Caco-2 (cell line): Measurements from ENCODE around the gene CDIP1. TPM values are rescaled to one million over a fixed set of nuclear protein-coding genes. Genes with fewer than 3 reads are reported as not detected.

Source experiments
- BruUV-seq: library from RNA; stranded (reverse); fragments of 400-500 nt; replicated peaks from 2 replicates; lab custom pipeline; 2021; lab: Mats Ljungman, UMichigan
- CTCF ChIA-PET: fragments of 300-600 bp; sonication (Branson Sonifier 250); formaldehyde crosslinking; loops from one replicate; lab custom pipeline; 2022; ENCODE audit warnings: antibody characterized with exemption; lab: Charles Lee
- POLR2A ChIA-PET: fragments of 300-600 bp; sonication (Branson Sonifier 250); formaldehyde crosslinking; loops from one replicate; lab custom pipeline; 2022; ENCODE audit warnings: antibody characterized with exemption; lab: Charles Lee
- DNase-seq, 2 experiments: peaks; one replicate each; pipeline versions ENCODE4 v3.0.0 to v3.0.0-alpha.2; 2020 to 2022
- H3K27me3 ChIP-seq: replicated peaks from 2 replicates; pipeline ENCODE4 v1.6.0; 2011; ENCODE audit warnings: low read length; ENCODE audit not compliant: control insufficient read depth, insufficient read depth
- H3K36me3 ChIP-seq: 2 replicates; pipeline ENCODE4 v1.5.1; 2011; ENCODE audit warnings: low read length; ENCODE audit not compliant: control insufficient read depth, insufficient read depth
- H3K4me1 ChIP-seq: fragments of 250-450 bp; sonication (Bioruptor Pico); 2 replicates; pipeline ENCODE4 v1.5.1; 2020; ENCODE audit warnings: mild to moderate bottlenecking
- H3K4me3 ChIP-seq: 2 replicates; pipeline ENCODE4 v1.5.1; 2011; ENCODE audit warnings: low read depth, mild to moderate bottlenecking, control low read depth, low read length
- H3K9me3 ChIP-seq: fragments of 250-450 bp; sonication (Bioruptor Pico); 2 replicates; pipeline ENCODE4 v1.5.1; 2020; ENCODE audit warnings: mild to moderate bottlenecking, moderate library complexity
- H3K27ac Mint-ChIP-seq: one replicate; pipeline ENCODE4 v1.8.0; 2022; ENCODE audit warnings: mixed read lengths; ENCODE audit not compliant: unreplicated experiment
- H3K27me3 Mint-ChIP-seq: one replicate; pipeline ENCODE4 v1.8.0; 2022; ENCODE audit warnings: mixed read lengths; ENCODE audit not compliant: insufficient read depth, unreplicated experiment
- H3K36me3 Mint-ChIP-seq: one replicate; pipeline ENCODE4 v1.8.0; 2022; ENCODE audit warnings: mild to moderate bottlenecking, mixed read lengths; ENCODE audit not compliant: insufficient read depth, unreplicated experiment
- H3K4me1 Mint-ChIP-seq: one replicate; pipeline ENCODE4 v1.8.0; 2022; ENCODE audit warnings: low read depth, mixed read lengths; ENCODE audit not compliant: unreplicated experiment
- H3K4me3 Mint-ChIP-seq: one replicate; pipeline ENCODE4 v1.8.0; 2022; ENCODE audit warnings: mild to moderate bottlenecking, moderate library complexity, mixed read lengths; ENCODE audit not compliant: unreplicated experiment
- H3K9me3 Mint-ChIP-seq: one replicate; pipeline ENCODE4 v1.8.0; 2022; ENCODE audit warnings: mixed read lengths; ENCODE audit not compliant: unreplicated experiment
- intact Hi-C: fragments of 100-400 bp; cut with micrococcal nuclease; formaldehyde crosslinking; loops from one replicate; pipeline ENCODE4 v1.10.0; 2022; ENCODE audit not compliant: unreplicated experiment
- total RNA-seq: library from RNA; stranded (reverse); gene quantifications from 2 replicates; pipeline ENCODE4 v1.2.3, GENCODE V29; 2022
- TF ChIP-seq, protein P1 (sequence below), 2 experiments: fragments of 200-600 bp in 1 of 2; IDR thresholded peaks; 1 replicate in 1 of 2; 2 replicates in 1 of 2; pipeline versions ENCODE4 v1.5.1 to v1.8.0; 2011 to 2022; ENCODE audit warnings: antibody characterized with exemption in 1 of 2, control low read depth in 1 of 2, inconsistent platforms in 1 of 2, low read depth in 1 of 2, low read length in 1 of 2, mild to moderate bottlenecking in 1 of 2, moderate library complexity in 1 of 2; ENCODE audit not compliant: insufficient read depth in 1 of 2, severe bottlenecking in 1 of 2, unreplicated experiment in 1 of 2

The CDIP1 gene
- total RNA-seq, 1 experiment from 2014 or later = 51.7 TPM

DNA sequence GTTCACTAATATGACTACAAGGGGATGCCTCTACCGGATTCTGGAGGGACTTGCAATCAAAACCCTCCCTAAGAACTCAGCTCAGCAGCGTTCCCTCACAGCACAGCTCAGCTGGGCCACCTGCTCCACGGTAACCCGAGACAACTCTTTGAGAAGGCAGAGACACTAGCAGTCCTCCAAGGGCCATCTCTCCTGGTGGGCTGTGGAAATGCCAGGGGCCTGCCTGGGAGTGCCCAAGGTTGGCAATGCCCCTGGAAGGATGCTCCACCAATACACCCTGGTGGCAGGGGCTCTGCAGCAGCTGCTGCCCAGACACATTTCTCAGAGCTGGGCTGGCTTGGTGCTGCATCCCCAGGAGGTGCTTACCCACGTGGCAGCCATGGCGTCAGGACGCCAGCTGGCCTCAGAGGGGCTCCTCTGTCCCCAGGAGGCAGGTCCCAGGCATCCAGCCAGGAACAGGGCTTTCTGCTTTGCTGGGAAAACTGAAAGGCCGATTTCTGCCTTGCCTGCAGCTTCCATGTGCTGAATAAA lies 16.5 kb downstream of the CDIP1 start:
- no peak overlapping the region for H3K27ac Mint-ChIP-seq
- TF ChIP-seq, protein P1, sequence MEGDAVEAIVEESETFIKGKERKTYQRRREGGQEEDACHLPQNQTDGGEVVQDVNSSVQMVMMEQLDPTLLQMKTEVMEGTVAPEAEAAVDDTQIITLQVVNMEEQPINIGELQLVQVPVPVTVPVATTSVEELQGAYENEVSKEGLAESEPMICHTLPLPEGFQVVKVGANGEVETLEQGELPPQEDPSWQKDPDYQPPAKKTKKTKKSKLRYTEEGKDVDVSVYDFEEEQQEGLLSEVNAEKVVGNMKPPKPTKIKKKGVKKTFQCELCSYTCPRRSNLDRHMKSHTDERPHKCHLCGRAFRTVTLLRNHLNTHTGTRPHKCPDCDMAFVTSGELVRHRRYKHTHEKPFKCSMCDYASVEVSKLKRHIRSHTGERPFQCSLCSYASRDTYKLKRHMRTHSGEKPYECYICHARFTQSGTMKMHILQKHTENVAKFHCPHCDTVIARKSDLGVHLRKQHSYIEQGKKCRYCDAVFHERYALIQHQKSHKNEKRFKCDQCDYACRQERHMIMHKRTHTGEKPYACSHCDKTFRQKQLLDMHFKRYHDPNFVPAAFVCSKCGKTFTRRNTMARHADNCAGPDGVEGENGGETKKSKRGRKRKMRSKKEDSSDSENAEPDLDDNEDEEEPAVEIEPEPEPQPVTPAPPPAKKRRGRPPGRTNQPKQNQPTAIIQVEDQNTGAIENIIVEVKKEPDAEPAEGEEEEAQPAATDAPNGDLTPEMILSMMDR (IDR thresholded peaks at IDR 0.05; ENCODE audit: insufficient read depth in 1 of 2, low read depth in 1 of 2, low read length in 1 of 2, severe bottlenecking in 1 of 2, unreplicated experiment in 1 of 2) = no peak
- H3K4me1 Mint-ChIP-seq = no peaks in the 10 kb centered on the region
- intact Hi-C loops = no loop called here
- peaks cover 1% of the 10 kb centered on the region; the same call in 1 of the 2 replicates for H3K36me3 ChIP-seq
- H3K27me3 Mint-ChIP-seq = no peaks in the 10 kb centered on the region
- no peak overlapping the region for H3K4me3 Mint-ChIP-seq
- no peaks in the 10 kb centered on the region for H3K9me3 ChIP-seq
- ChIA-PET CTCF (interaction anchor here (0.6 kb wide), 1 partner anchor 57 kb away, joined by 3 read pairs; no protein-coding TSS in a partner anchor), POLR2A (no interaction called here)
- H3K4me3 ChIP-seq = no peak overlapping the region
- no peaks in the 10 kb centered on the region for H3K4me1 ChIP-seq
- H3K27me3 ChIP-seq = no peaks in the 10 kb centered on the region
- no peak for DNase-seq
- H3K36me3 Mint-ChIP-seq = peaks cover 15% of the 10 kb centered on the region
- H3K9me3 Mint-ChIP-seq = no peaks in the 10 kb centered on the region
- no TSS peak for BruUV-seq

DNA sequence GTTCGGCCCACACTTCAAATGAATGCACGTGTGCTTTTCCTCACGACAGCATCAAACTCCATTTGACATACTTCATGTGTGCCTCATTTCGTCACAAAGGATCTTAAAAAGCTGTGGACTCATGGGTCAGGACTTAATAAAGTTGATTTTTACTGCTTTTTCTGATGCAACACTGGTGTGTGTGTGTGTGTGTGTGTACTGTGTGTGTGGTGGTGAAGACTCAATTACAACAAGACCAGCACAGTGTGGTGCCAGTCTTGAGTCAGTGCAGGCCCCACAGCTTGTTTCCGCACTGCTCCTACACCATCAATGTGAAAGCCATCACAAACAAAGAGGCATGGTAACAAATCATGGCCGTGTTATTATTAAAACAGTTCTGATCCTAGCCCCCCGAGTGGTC lies 17.7 kb downstream of the CDIP1 start:
- no peaks in the 10 kb centered on the region for H3K27me3 Mint-ChIP-seq
- CTCF ChIA-PET = no interaction called here
- TF ChIP-seq, protein P1 (IDR thresholded peaks at IDR 0.05; ENCODE audit: insufficient read depth in 1 of 2, low read depth in 1 of 2, low read length in 1 of 2, severe bottlenecking in 1 of 2, unreplicated experiment in 1 of 2) = no peak
- no TSS peak for BruUV-seq
- no peaks in the 10 kb centered on the region for H3K9me3 Mint-ChIP-seq
- intact Hi-C loops = no loop called here
- H3K9me3 ChIP-seq = no peaks in the 10 kb centered on the region
- H3K27me3 ChIP-seq = no peaks in the 10 kb centered on the region
- DNase-seq = no peak
- H3K36me3 ChIP-seq = peaks cover 1% of the 10 kb centered on the region; the same call in 1 of the 2 replicates
- H3K36me3 Mint-ChIP-seq = peaks cover 15% of the 10 kb centered on the region
- H3K27ac Mint-ChIP-seq = no peak overlapping the region
- H3K4me3 Mint-ChIP-seq = no peak overlapping the region
- no peaks in the 10 kb centered on the region for H3K4me1 ChIP-seq
- POLR2A ChIA-PET = no interaction called here
- no peak overlapping the region for H3K4me3 ChIP-seq
- H3K4me1 Mint-ChIP-seq = no peaks in the 10 kb centered on the region

DNA sequence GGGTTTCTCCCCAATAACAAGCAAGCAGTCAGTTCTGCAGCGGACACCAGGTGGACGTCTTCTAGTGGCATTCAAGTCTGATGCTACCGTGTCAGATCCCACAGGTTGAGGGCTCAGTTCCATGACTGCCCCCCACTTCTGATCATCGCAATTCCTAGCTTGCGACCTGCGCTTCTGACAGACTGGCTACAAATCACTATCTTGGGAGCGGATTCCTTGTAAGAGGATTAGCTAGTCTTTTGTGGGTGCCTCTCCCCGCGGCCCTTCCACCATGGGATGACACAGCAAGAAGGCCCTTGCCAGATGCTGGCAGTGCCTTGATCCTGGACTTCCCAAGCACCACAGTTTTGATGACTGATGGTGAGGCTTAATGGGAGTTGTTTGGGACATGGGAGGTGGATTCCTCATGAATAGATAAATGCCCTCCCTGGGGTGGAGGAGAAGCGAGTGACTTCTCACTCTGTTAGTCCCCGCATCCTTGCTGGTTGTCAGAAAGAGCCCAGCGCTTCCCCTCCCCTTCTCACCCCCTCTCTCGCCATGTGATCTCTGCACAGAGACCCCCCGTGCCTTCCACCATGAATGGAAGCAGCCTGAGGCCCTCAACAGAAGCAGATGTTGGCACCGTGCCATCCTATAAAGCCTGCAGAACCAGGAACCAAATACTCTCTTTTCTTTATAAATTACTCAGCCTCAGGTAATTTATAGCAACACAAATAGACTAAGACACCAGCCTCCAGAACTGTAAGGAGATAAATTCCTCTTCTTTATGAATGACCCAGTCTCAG lies 19.1 kb downstream of the CDIP1 start:
- Histone ChIP-seq H3K36me3 (peaks cover 1% of the 10 kb centered on the region; the same call in 1 of the 2 replicates), H3K4me3 (no peak overlapping the region), H3K4me1 (no peaks in the 10 kb centered on the region), H3K9me3 (no peaks in the 10 kb centered on the region), H3K27me3 (no peaks in the 10 kb centered on the region)
- DNase-seq = no peak
- ChIA-PET POLR2A (no interaction called here), CTCF (interaction anchor here (0.9 to 1.7 kb wide), 3 partner anchors 14 to 66 kb away, joined by 4 to 8 read pairs (median 4); no protein-coding TSS in a partner anchor)
- intact Hi-C loops = no loop called here
- H3K9me3 Mint-ChIP-seq = no peaks in the 10 kb centered on the region
- peaks cover 17% of the 10 kb centered on the region for H3K36me3 Mint-ChIP-seq
- H3K4me3 Mint-ChIP-seq = no peak overlapping the region
- TF ChIP-seq, protein P1 (IDR thresholded peaks at IDR 0.05; ENCODE audit: insufficient read depth in 1 of 2, low read depth in 1 of 2, low read length in 1 of 2, severe bottlenecking in 1 of 2, unreplicated experiment in 1 of 2) = no peak
- no peaks in the 10 kb centered on the region for H3K4me1 Mint-ChIP-seq
- H3K27me3 Mint-ChIP-seq = no peaks in the 10 kb centered on the region
- H3K27ac Mint-ChIP-seq = no peak overlapping the region
- BruUV-seq = no TSS peak
